ENCODE measurements around the gene TMEM182.

GRCh38 chr2:102826904-102827303, 65.1 kb downstream of the TMEM182 start:
- TF ChIP-seq TAF1 (IDR thresholded peaks at IDR 0.05; ENCODE audit: low read depth): no peak
- TF ChIP-seq MAX (IDR thresholded peaks at IDR 0.05): peak; percentile 69; the same call in 1 of the 2 replicates
- TF ChIP-seq, protein P1, sequence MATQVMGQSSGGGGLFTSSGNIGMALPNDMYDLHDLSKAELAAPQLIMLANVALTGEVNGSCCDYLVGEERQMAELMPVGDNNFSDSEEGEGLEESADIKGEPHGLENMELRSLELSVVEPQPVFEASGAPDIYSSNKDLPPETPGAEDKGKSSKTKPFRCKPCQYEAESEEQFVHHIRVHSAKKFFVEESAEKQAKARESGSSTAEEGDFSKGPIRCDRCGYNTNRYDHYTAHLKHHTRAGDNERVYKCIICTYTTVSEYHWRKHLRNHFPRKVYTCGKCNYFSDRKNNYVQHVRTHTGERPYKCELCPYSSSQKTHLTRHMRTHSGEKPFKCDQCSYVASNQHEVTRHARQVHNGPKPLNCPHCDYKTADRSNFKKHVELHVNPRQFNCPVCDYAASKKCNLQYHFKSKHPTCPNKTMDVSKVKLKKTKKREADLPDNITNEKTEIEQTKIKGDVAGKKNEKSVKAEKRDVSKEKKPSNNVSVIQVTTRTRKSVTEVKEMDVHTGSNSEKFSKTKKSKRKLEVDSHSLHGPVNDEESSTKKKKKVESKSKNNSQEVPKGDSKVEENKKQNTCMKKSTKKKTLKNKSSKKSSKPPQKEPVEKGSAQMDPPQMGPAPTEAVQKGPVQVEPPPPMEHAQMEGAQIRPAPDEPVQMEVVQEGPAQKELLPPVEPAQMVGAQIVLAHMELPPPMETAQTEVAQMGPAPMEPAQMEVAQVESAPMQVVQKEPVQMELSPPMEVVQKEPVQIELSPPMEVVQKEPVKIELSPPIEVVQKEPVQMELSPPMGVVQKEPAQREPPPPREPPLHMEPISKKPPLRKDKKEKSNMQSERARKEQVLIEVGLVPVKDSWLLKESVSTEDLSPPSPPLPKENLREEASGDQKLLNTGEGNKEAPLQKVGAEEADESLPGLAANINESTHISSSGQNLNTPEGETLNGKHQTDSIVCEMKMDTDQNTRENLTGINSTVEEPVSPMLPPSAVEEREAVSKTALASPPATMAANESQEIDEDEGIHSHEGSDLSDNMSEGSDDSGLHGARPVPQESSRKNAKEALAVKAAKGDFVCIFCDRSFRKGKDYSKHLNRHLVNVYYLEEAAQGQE (IDR thresholded peaks at IDR 0.05; ENCODE audit: low read depth): no peak
- no peak for TF ChIP-seq TCF12 (IDR thresholded peaks at IDR 0.05; ENCODE audit: low read depth)
- no peak for TF ChIP-seq USF1 (IDR thresholded peaks at IDR 0.05)
- TF ChIP-seq TEAD4 (IDR thresholded peaks at IDR 0.05): no peak
- TF ChIP-seq EP300 (IDR thresholded peaks at IDR 0.05; ENCODE audit: borderline replicate concordance): no peak
- TF ChIP-seq RAD21 (IDR thresholded peaks at IDR 0.05; ENCODE audit: low read depth): no peak
- 0 out of 2 replicates have a peak, but pooled peaks have one; percentile 21 for TF ChIP-seq NFIC (IDR thresholded peaks at IDR 0.05)
- no peak for TF ChIP-seq CEBPB (IDR thresholded peaks at IDR 0.05)
- TF ChIP-seq CREB1 (IDR thresholded peaks at IDR 0.05; ENCODE audit: low read depth): no peak
- TF ChIP-seq FOXM1 (IDR thresholded peaks at IDR 0.05; ENCODE audit: borderline replicate concordance, low read depth): no peak
